Large intestine (tissue), 3 donors: ENCODE measurements around the gene BPI. TPM values are rescaled to one million over a fixed set of nuclear protein-coding genes. Genes with fewer than 3 reads are reported as not detected.

Experiments
- DNase-seq, 2 donors: peaks; one replicate each; pipeline versions ENCODE4 v3.0.0 to v3.0.0-alpha.2; 2013
- H3K27ac ChIP-seq: one replicate; pipeline ENCODE4 v1.5.1; 2013; ENCODE audit warnings: low read length
- H3K27me3 ChIP-seq: 2 replicates; pipeline ENCODE4 v1.6.1; 2013; ENCODE audit warnings: low read length; ENCODE audit not compliant: control insufficient read depth, insufficient read depth
- H3K36me3 ChIP-seq: 2 replicates; pipeline ENCODE4 v1.6.1; 2013; ENCODE audit warnings: low read length; ENCODE audit not compliant: control insufficient read depth, insufficient read depth
- H3K4me1 ChIP-seq: one replicate; pipeline ENCODE4 v1.6.1; 2013; ENCODE audit warnings: low read length; ENCODE audit not compliant: control insufficient read depth, insufficient read depth
- H3K4me3 ChIP-seq: one replicate; pipeline ENCODE4 v1.5.1; 2013; ENCODE audit warnings: low read length
- H3K9me3 ChIP-seq: one replicate; pipeline ENCODE4 v1.6.1; 2013; ENCODE audit warnings: mild to moderate bottlenecking, low read depth, low read length, moderate library complexity; ENCODE audit not compliant: control insufficient read depth
- WGBS: methylation state at CpG from one replicate; pipeline ENCODE4 v1.1.5; 2013; ENCODE audit warnings: low lambda C conversion rate; ENCODE audit not compliant: insufficient coverage; 5-methylcytosine and 5-hydroxymethylcytosine counted together
- polyA plus RNA-seq: library from polyadenylated mRNA; unstranded; fragments of 120-200 nt; gene quantifications from one replicate; pipeline ENCODE4 v1.2.1, GENCODE V29; 2013

BPI gene
- polyA plus RNA-seq, 1 donor, result 0.21 TPM

- 100% methylated on average over 1 of the region's 21 CpGs for WGBS
- Histone ChIP-seq H3K36me3 (no peaks in the 10 kb centered on the region), H3K27ac (no peak overlapping the region), H3K4me1 (no peaks in the 10 kb centered on the region), H3K27me3 (peaks cover 19% of the 10 kb centered on the region), H3K4me3 (no peak overlapping the region), H3K9me3 (no peaks in the 10 kb centered on the region)
- DNase-seq, result peak in 1 of 2 donors; percentile 24
Measured at GRCh38 chr20:38290829-38291814, 12.8 kb upstream of the BPI start.

- peaks cover 17% of the 10 kb centered on the region for H3K27me3 ChIP-seq
- no peak overlapping the region for H3K4me3 ChIP-seq
- no peak overlapping the region for H3K27ac ChIP-seq
- no peaks in the 10 kb centered on the region for H3K36me3 ChIP-seq
- no CpG with 5 or more reads among the region's 3 CpGs for WGBS
- no peak for DNase-seq
- no peaks in the 10 kb centered on the region for H3K9me3 ChIP-seq
- H3K4me1 ChIP-seq, result no peaks in the 10 kb centered on the region
Measured at GRCh38 chr20:38291966-38292365, 12.0 kb upstream of the BPI start.

- Histone ChIP-seq H3K36me3 (no peaks in the 10 kb centered on the region), H3K27me3 (peaks cover 12% of the 10 kb centered on the region), H3K4me1 (no peaks in the 10 kb centered on the region), H3K4me3 (no peak overlapping the region), H3K27ac (no peak overlapping the region), H3K9me3 (no peaks in the 10 kb centered on the region)
- no CpG with 5 or more reads among the region's 7 CpGs for WGBS
- DNase-seq, result no peak
Measured at GRCh38 chr20:38293491-38294065, 10.4 kb upstream of the BPI start.

GRCh38 chr20:38294076-38294591 lies 9.8 kb upstream of the BPI start:
- Histone ChIP-seq H3K4me3 (no peak overlapping the region), H3K27me3 (peaks cover 12% of the 10 kb centered on the region), H3K4me1 (no peaks in the 10 kb centered on the region), H3K27ac (no peak overlapping the region), H3K9me3 (no peaks in the 10 kb centered on the region), H3K36me3 (no peaks in the 10 kb centered on the region)
- WGBS, result no CpG with 5 or more reads among the region's 11 CpGs
- no peak for DNase-seq

GRCh38 chr20:38295811-38296210 lies 8.1 kb upstream of the BPI start:
- no peak for DNase-seq
- WGBS, result no CpG with 5 or more reads among the region's 5 CpGs
- Histone ChIP-seq H3K27ac (no peak overlapping the region), H3K27me3 (peaks cover 12% of the 10 kb centered on the region), H3K4me1 (no peaks in the 10 kb centered on the region), H3K4me3 (no peak overlapping the region), H3K36me3 (no peaks in the 10 kb centered on the region), H3K9me3 (no peaks in the 10 kb centered on the region)

- H3K9me3 ChIP-seq, result no peaks in the 10 kb centered on the region
- H3K4me1 ChIP-seq, result no peaks in the 10 kb centered on the region
- H3K27ac ChIP-seq, result no peak overlapping the region
- peaks cover 7% of the 10 kb centered on the region for H3K27me3 ChIP-seq
- no CpG with 5 or more reads among the region's 11 CpGs for WGBS
- H3K36me3 ChIP-seq, result no peaks in the 10 kb centered on the region
- DNase-seq, result no peak
- no peak overlapping the region for H3K4me3 ChIP-seq
Measured at GRCh38 chr20:38296433-38296832, 7.5 kb upstream of the BPI start.

GRCh38 chr20:38297916-38298674 lies 5.9 kb upstream of the BPI start:
- Histone ChIP-seq H3K27ac (peak overlapping the region; percentile 32), H3K27me3 (peaks cover 3% of the 10 kb centered on the region), H3K4me3 (no peak overlapping the region), H3K9me3 (no peaks in the 10 kb centered on the region), H3K4me1 (no peaks in the 10 kb centered on the region), H3K36me3 (no peaks in the 10 kb centered on the region)
- no peak for DNase-seq
- WGBS, result 83% methylated on average over 1 of the region's 7 CpGs

- Histone ChIP-seq H3K27ac (peak overlapping the region; percentile 32), H3K36me3 (no peaks in the 10 kb centered on the region), H3K4me1 (no peaks in the 10 kb centered on the region), H3K4me3 (no peak overlapping the region), H3K27me3 (peaks cover 6% of the 10 kb centered on the region), H3K9me3 (no peaks in the 10 kb centered on the region)
- WGBS, result no CpG with 5 or more reads among the region's 13 CpGs
- DNase-seq, result no peak
Measured at GRCh38 chr20:38298768-38299288, 5.1 kb upstream of the BPI start.

GRCh38 chr20:38299963-38300362 lies 4.0 kb upstream of the BPI start:
- H3K27me3 ChIP-seq, result peaks cover 12% of the 10 kb centered on the region
- H3K4me1 ChIP-seq, result no peaks in the 10 kb centered on the region
- no peak overlapping the region for H3K27ac ChIP-seq
- DNase-seq, result no peak
- no peaks in the 10 kb centered on the region for H3K36me3 ChIP-seq
- no CpG with 5 or more reads among the region's 6 CpGs for WGBS
- H3K9me3 ChIP-seq, result no peaks in the 10 kb centered on the region
- no peak overlapping the region for H3K4me3 ChIP-seq

- Histone ChIP-seq H3K4me1 (no peaks in the 10 kb centered on the region), H3K4me3 (no peak overlapping the region), H3K27ac (no peak overlapping the region), H3K27me3 (peaks cover 12% of the 10 kb centered on the region), H3K36me3 (no peaks in the 10 kb centered on the region), H3K9me3 (no peaks in the 10 kb centered on the region)
- WGBS, result 77% methylated on average over 2 of the region's 4 CpGs
- no peak for DNase-seq
Measured at GRCh38 chr20:38300438-38300837, 3.5 kb upstream of the BPI start.
